ENCODE measurements around the gene CLCNKB.
"Not testable (repeated sequence)": the region's sequence is repeated elsewhere in the genome, so short reads cannot be mapped to it uniquely, and the experiment has no call there.

Gene CLCNKB

DNA sequence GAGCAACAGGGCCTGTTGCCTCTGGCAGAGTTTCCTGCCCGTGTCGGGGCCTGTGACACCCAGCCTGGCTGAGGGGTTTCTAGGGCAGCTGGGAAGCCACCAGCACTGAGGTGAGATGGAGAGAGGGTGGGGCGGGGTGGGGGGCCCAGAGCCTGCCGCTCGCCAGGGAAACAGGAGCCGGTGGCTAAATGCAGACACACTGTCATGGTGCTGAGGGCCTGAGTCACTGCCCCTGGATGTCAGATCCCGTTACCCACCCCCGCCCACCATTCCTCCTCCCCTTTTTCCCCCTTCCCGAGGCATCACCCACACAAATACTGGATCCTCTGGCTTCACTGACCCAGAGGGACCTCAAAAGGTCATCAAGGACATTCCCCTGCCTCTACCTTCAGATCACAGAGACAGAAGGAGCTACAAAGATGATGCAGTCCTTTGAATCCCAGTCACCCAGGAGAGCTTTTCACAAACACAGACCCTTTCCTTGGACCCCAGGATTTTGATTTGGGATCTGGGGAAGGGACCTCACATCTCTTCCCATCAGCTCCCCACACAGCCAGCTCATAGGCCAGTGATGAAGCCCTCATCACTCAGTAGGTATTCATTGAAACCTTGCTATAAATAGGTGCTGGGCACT, 23.8 kb upstream of the CLCNKB start:
- no peak for FAIRE-seq
- no peak for DNase-seq (ENCODE audit: insufficient read length, low spot score)
- TF ChIP-seq, protein P1, sequence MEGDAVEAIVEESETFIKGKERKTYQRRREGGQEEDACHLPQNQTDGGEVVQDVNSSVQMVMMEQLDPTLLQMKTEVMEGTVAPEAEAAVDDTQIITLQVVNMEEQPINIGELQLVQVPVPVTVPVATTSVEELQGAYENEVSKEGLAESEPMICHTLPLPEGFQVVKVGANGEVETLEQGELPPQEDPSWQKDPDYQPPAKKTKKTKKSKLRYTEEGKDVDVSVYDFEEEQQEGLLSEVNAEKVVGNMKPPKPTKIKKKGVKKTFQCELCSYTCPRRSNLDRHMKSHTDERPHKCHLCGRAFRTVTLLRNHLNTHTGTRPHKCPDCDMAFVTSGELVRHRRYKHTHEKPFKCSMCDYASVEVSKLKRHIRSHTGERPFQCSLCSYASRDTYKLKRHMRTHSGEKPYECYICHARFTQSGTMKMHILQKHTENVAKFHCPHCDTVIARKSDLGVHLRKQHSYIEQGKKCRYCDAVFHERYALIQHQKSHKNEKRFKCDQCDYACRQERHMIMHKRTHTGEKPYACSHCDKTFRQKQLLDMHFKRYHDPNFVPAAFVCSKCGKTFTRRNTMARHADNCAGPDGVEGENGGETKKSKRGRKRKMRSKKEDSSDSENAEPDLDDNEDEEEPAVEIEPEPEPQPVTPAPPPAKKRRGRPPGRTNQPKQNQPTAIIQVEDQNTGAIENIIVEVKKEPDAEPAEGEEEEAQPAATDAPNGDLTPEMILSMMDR (IDR thresholded peaks at IDR 0.05; ENCODE audit: insufficient read depth, missing control alignments), result no peak

DNA sequence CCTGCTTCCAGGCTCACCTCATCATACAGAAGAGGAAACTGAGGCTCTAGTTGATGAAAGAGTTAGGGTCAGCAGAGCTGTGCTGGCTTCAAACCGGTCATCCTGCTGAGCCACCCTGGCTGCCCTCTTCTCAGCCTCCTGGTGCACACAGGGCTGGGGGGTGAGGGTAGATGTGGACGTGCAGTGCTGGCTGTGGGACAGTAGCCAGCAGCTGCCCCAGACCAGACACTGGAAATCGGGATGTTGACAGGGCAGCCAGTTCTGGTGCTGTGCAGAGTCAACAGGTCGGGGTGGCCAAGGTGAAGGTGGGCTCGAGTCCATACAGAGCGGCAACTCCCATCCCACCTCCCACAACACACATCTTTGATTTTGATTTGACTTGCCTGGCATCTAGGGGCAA, 23.3 kb upstream of the CLCNKB start:
- no peak for DNase-seq (ENCODE audit: insufficient read length, low spot score)
- FAIRE-seq, result no peak
- TF ChIP-seq, protein P1 (IDR thresholded peaks at IDR 0.05; ENCODE audit: insufficient read depth, missing control alignments), result no peak

DNA sequence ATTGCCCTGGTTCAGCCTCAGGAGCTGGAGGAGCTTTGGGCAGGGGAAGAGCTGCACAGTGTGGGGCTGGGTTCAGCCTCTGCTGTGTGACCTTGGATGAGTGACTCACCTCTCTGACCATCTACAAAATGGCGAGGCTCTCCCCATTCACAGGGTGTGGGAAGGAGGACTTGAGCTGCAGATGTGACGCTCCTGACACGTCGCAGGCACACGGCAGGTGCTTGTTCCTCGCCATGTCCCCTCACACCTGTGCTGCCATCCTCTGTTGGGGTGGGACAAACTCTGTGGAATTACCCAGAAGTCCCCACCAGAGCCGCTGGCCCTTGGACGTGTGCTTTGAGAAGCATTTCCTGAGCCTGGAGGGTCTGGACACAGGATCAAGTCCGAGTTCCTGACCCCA, 22.7 kb upstream of the CLCNKB start:
- FAIRE-seq; DNase-seq (ENCODE audit: insufficient read length, low spot score): not testable (repeated sequence)

DNA sequence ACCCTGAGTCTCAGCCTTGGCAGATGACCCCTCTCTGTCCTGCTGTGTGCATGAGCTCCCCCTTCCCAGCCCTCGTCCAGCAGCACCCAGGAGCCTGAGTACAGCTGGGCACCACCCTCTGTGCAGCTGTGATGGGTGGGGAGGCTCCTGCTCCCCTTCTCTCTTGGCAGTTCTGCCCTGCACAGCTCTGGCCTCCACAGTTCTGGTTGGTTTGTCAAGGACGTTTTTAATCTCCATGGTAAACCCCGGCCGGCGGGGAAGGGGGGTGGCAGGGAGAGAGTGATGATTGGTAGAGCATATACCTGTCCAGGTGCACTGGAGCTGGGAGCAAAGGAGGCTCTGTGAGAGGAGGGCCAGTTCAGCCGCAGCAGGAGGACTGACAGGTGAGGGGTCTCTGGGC, 21.9 kb upstream of the CLCNKB start, which contains the start of gene CLCNKA:
Gene CLCNKA (plus strand): TSS at position 356 of the 400 bp plus-strand sequence. CDS start 584 bp downstream, outside the sequence.
- DNase-seq (ENCODE audit: insufficient read length, low spot score) (no peak), FAIRE-seq (no peak)
- TF ChIP-seq, protein P1 (IDR thresholded peaks at IDR 0.05; ENCODE audit: insufficient read depth, missing control alignments), result no peak

DNA sequence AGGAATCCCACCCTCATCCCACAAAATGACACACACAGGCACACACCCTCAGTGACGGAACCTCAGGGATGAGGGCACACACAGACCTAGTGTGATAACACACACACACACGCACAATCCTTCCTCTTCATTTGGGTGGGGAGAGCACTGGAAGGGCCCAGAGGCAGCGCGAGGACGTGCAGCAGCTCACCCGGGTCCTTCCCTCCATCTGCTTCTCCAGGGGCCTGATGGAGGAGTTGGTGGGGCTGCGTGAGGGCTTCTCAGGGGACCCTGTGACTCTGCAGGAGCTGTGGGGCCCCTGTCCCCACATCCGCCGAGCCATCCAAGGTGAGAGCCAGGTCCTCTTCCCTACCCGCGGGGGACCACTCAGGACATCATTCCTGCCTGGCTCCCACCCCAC, 21.2 kb upstream of the CLCNKB start:
- DNase-seq (ENCODE audit: insufficient read length, low spot score) (no peak), FAIRE-seq (no peak)
- TF ChIP-seq, protein P1 (IDR thresholded peaks at IDR 0.05; ENCODE audit: insufficient read depth, missing control alignments), result no peak

DNA sequence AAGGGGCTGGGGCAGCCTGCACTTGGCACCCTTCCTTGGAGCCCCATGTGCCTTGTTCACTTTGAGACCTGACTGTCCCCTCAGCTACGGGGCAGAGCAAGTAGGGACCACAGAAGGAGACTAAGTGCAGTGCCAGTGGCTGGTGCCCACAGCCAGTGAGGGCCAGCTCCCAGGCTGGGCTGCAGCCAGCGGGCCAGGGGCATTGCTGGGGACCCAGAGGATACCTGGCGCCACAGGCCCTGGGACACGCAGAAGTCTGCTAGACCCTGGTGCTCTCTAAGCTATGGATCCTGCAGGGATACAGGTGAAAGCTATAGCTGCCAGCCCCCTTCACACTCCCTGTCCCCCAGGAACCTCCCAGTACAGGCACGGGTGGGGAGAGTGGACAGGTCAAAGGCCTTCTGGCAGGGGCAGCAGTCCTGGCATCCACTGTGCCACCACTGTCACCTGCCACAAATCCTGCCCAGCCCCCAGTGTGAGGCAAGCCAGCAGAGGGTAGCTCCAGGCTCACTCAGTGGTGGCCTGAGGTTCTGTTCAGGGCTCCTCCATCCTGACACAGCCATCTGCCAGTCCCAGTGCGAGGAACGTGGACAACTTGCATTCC, 20.4 kb upstream of the CLCNKB start:
- no peak for DNase-seq (ENCODE audit: insufficient read length, low spot score)
- FAIRE-seq, result no peak
- TF ChIP-seq, protein P1 (IDR thresholded peaks at IDR 0.05; ENCODE audit: insufficient read depth, missing control alignments), result no peak

DNA sequence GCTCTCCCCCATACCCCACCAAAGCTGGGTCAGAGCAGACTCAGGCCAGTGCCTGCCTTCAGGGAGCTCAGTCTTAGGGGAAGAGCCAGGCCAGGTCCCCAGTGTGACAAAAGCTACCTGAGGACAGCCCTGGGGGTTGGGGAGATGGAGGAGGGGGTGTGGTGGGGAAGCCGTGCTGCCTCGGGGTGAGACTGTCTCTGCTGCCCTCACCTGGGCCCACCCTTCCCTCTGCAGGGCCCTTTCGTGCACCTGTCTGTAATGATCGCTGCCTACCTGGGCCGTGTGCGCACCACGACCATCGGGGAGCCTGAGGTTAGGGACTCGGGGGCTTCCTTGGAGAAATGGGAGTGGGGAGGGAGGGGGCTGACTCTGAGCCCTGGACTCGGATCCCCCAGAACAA, 17.3 kb upstream of the CLCNKB start:
- FAIRE-seq; DNase-seq (ENCODE audit: insufficient read length, low spot score): not testable (repeated sequence)

DNA sequence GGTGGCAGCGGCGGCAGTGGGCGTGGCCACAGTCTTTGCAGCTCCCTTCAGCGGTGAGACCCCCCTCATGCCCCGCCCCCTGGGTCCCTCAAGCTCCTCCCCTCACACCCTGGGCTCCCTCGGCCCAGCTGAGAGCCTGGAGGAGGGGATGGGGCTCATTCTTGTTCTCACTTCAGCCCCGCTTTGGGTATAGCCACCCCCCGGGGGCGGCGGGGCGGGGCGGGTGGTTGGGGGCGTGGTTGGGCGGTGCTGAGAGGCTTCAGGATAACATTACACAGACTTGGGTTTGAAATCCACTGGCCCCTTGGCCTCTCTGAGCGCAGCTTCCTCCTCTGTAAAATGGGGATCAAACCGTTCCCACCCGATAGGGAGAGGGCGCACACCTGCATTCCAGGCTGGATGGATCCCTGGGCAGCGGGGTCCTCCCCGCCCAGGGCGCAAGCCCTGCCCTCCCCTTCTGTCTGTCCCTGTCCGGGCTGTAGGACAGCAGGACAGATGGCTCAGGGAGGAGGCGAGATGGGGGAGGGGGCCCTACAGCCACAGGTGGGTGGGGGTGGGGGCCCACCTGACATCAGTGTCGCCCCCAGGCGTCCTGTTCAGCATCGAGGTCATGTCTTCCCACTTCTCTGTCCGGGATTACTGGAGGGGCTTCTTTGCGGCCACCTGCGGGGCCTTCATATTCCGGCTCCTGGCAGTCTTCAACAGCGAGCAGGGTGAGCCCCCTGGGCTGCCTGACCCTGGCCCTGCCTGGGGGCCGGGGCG, 16.7 kb upstream of the CLCNKB start:
- TF ChIP-seq, protein P1 (IDR thresholded peaks at IDR 0.05; ENCODE audit: insufficient read depth, missing control alignments), result no peak
- FAIRE-seq (no peak), DNase-seq (ENCODE audit: insufficient read length, low spot score) (no peak)

All from D721Med (cell line).